K562 (cell line): ENCODE measurements around the gene GZMA. TPM values are rescaled to one million over a fixed set of nuclear protein-coding genes. Genes with fewer than 3 reads are reported as not detected.

Experiments used
- ATAC-seq: fragments of 200-7000 bp; cut with Tn5 transposase; 3 replicates; pipeline ENCODE4 v1.9.1; 2020; ENCODE audit warnings: moderate library complexity
- BruUV-seq: library from RNA; stranded (reverse); fragments of 400-500 nt; replicated peaks from 2 replicates; lab custom pipeline; 2021; lab: Mats Ljungman, UMichigan
- CTCF ChIA-PET: fragments of 300-600 bp; formaldehyde crosslinking; extraction: SDS; loops from one replicate; lab custom pipeline; 2021; ENCODE audit warnings: low intra/inter-chr PET ratio; lab: Yijun Ruan, JAX
- POLR2A ChIA-PET: fragments of 300-600, 350-650 bp; sonication (Branson Sonifier 250); formaldehyde crosslinking; extraction: SDS; loops from one replicate; lab custom pipeline; 2021; ENCODE audit warnings: antibody characterized with exemption, inconsistent platforms; lab: Yijun Ruan, JAX
- DNase-seq, 4 experiments: peaks; one replicate each; pipeline versions ENCODE4 v3.0.0 to v3.0.0-alpha.2; 2011 to 2018; ENCODE audit warnings: low spot score in 3 of 4, mixed read lengths in 3 of 4; ENCODE audit errors: extremely low read depth in 1 of 4
- FAIRE-seq: peaks from 2 replicates; lab custom pipeline; 2011; peaks lifted over from hg19 to GRCh38; lab: Jason Lieb, UNC
- H2AFZ ChIP-seq: 2 replicates; pipeline ENCODE4 v1.6.0; 2011; ENCODE audit warnings: low read depth, low read length, control low read depth, inconsistent platforms
- H3K27ac ChIP-seq: fragments of 200-600 bp; 3 replicates; pipeline ENCODE4 v1.8.0; 2011; ENCODE audit warnings: low read depth, mild to moderate bottlenecking, control low read depth, inconsistent platforms, low read length, moderate library complexity, mixed read lengths; ENCODE audit errors: extremely low read depth
- H3K27me3 ChIP-seq, 2 experiments: fragments of 300-600 bp in 1 of 2; 2 replicates in 1 of 2; 3 replicates in 1 of 2; pipeline versions ENCODE4 v1.6.0 to v1.8.0; 2011; ENCODE audit warnings: inconsistent platforms in 2 of 2, low read length in 2 of 2, mild to moderate bottlenecking in 1 of 2, mixed read lengths in 1 of 2, moderate library complexity in 1 of 2; ENCODE audit not compliant: control insufficient read depth in 2 of 2, insufficient read depth in 2 of 2
- H3K36me3 ChIP-seq: fragments of 300-600 bp; 3 replicates; pipeline ENCODE4 v1.8.0; 2011; ENCODE audit warnings: mild to moderate bottlenecking, low read length, inconsistent platforms; ENCODE audit not compliant: control insufficient read depth, insufficient read depth
- H3K4me1 ChIP-seq, 2 experiments: fragments of 200-600 bp in 1 of 2; replicated peaks in 1 of 2; 2 replicates in 1 of 2; 3 replicates in 1 of 2; pipeline versions ENCODE4 v1.5.1 to v1.8.0; 2011; ENCODE audit warnings: inconsistent platforms in 2 of 2, low read length in 2 of 2, mild to moderate bottlenecking in 1 of 2, mixed read lengths in 1 of 2, moderate library complexity in 1 of 2; ENCODE audit not compliant: control insufficient read depth in 2 of 2, insufficient read depth in 2 of 2
- H3K4me2 ChIP-seq: 2 replicates; pipeline ENCODE4 v1.6.1; 2011; ENCODE audit warnings: low read length, control low read depth, inconsistent platforms, mixed read lengths; ENCODE audit not compliant: insufficient read depth
- H3K4me3 ChIP-seq: fragments of 200-600 bp; sonication (generic), shearing (Covaris generic); 2 replicates; pipeline ENCODE4 v1.5.1; 2016; ENCODE audit warnings: control low read depth, inconsistent platforms
- H3K79me2 ChIP-seq: fragments of 200-600 bp; 3 replicates; pipeline ENCODE4 v1.8.0; 2011; ENCODE audit warnings: low read length, inconsistent platforms; ENCODE audit not compliant: control insufficient read depth, insufficient read depth
- H3K9ac ChIP-seq, 2 experiments: 2 replicates each; pipeline versions ENCODE4 v1.6.0 to v1.6.1; 2011; ENCODE audit warnings: low read depth in 2 of 2, low read length in 2 of 2, control low read depth in 1 of 2, inconsistent platforms in 1 of 2, mild to moderate bottlenecking in 1 of 2, mixed read lengths in 1 of 2; ENCODE audit not compliant: insufficient read depth in 1 of 2
- H3K9me1 ChIP-seq: one replicate; pipeline ENCODE4 v1.6.0; 2011; ENCODE audit warnings: inconsistent platforms, mild to moderate bottlenecking, low read length, moderate library complexity; ENCODE audit not compliant: control insufficient read depth, insufficient read depth
- H3K9me3 ChIP-seq: replicated peaks from 2 replicates; pipeline ENCODE4 v1.5.1; 2011; ENCODE audit warnings: low read depth, low read length, inconsistent platforms; ENCODE audit not compliant: control insufficient read depth, insufficient read depth
- H4K20me1 ChIP-seq: replicated peaks from 2 replicates; pipeline ENCODE4 v1.6.1; 2011; ENCODE audit warnings: low read length, inconsistent platforms, mixed read lengths; ENCODE audit not compliant: control insufficient read depth, insufficient read depth
- JUND ChIP-seq, 2 experiments: IDR thresholded peaks; 2 replicates in 1 of 2; 3 replicates in 1 of 2; pipeline ENCODE4 v1.6.1; 2011; ENCODE audit warnings: borderline replicate concordance in 2 of 2, low read depth in 2 of 2, low read length in 2 of 2, improper control_type of control experiment in 1 of 2, missing biosample characterization in 1 of 2, missing genetic modification characterization in 1 of 2, missing genetic modification reagents in 1 of 2
- THAP7 ChIP-seq: fragments of 250-450 bp; sonication (Bioruptor Pico); IDR thresholded peaks from 2 replicates; pipeline ENCODE4 v1.5.0; 2021
- TRIM24 ChIP-seq, 2 experiments: fragments of 450-650 bp; IDR thresholded peaks; 2 replicates each; pipeline ENCODE4 v1.6.1; 2016
- VEZF1 ChIP-seq: fragments of 200-800 bp; sonication (Bioruptor generic); IDR thresholded peaks from 2 replicates; pipeline ENCODE4 v1.6.1; 2017; ENCODE audit warnings: missing genetic modification characterization, missing compliant biosample characterization
- WGBS: fragments of 100-300 bp; shearing (Covaris generic); methylation state at CpG from one replicate; pipeline ENCODE4 v1.1.6; 2016; ENCODE audit warnings: low coverage, mixed read lengths; ENCODE audit not compliant: insufficient coverage; ENCODE audit errors: missing lambda C conversion rate; 5-methylcytosine and 5-hydroxymethylcytosine counted together
- in situ Hi-C: fragments of 300-500 bp; cut with MboI; formaldehyde crosslinking; loops from 4 replicates; pipeline ENCODE4 v1.15.0; 2018; ENCODE audit warnings: inconsistent platforms, mixed read lengths
- intact Hi-C: fragments of 100-400 bp; cut with micrococcal nuclease; formaldehyde crosslinking; loops from 2 replicates; pipeline ENCODE4 v1.14.2; 2022
- polyA plus RNA-seq, 8 experiments: library from polyadenylated mRNA; depleted of rRNA in 4 of 8; stranded (reverse) in 5 of 8; unstranded in 3 of 8; fragments of >200 nt; fragmentation: Nextera tagmentation in 2 of 8; fragmentation: Illumina TruSeq in 1 of 8; extraction: Ambion mirVana in 2 of 8; extraction: Trizol in 1 of 8; gene quantifications; 2 replicates each; pipeline versions ENCODE4 v1.2.1 to v1.2.3, GENCODE V29; 2011 to 2014; ENCODE audit warnings: inconsistent platforms in 1 of 8, missing spikeins in 1 of 8
- total RNA-seq, 7 experiments: library from RNA; depleted of rRNA in 6 of 7; stranded (reverse); fragments of >200 nt in 6 of 7; fragmentation: Illumina TruSeq in 2 of 7; extraction: Trizol in 2 of 7; gene quantifications; 2 replicates each; pipeline versions ENCODE4 v1.2.1 to v1.2.3, GENCODE V29; 2011 to 2021; ENCODE audit warnings: low replicate concordance in 1 of 7

GZMA gene
- total and polyA plus RNA-seq, 9 of the 15 experiments (the other 6 are each of a cell fraction or from before 2014, with no cell fraction given) = not detected

DNA sequence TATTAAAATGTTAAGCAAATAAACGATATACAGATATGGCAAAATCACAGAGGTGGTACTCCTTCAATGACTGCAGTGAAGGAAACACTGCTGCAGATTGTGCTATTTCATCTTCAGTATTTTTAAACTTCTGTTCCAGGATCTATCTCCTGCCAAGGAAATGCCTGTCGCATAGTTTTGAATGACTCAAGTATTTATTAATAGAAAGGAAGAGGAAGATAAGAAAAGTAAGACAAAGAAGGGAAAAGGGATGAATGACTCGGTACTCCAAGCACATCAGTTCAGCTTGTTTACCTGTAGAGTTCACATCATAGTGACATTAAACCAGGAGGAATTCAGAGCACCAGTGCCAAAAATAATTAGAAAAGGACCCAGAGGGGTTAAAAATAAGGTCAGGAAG, 52.4 kb downstream of the GZMA start:
- TF ChIP-seq TRIM24 (IDR thresholded peaks at IDR 0.05) (no peak), JUND (IDR thresholded peaks at IDR 0.05; ENCODE audit: borderline replicate concordance, low read depth, low read length) (no peak), JUND (tag; IDR thresholded peaks at IDR 0.05; ENCODE audit: borderline replicate concordance, low read depth, low read length) (no peak), THAP7 (CRISPR knock-in tag) (no peak), VEZF1 (no peak)
- TF ChIP-seq, all 486 proteins: peak for 0
- in situ Hi-C loops = loop anchor here (10.0 kb wide), 1 partner anchor 250 kb away; no protein-coding TSS in a partner anchor
- DNase-seq = no peak
- peaks cover 7 to 18% of the 10 kb centered on the region in 2 experiments; a peak in 4 of 5 replicates for H3K27me3 ChIP-seq
- intact Hi-C loops = no loop called here
- WGBS = 0% methylated on average over 3 of the region's 3 CpGs
- ChIA-PET POLR2A (no interaction called here), CTCF (no interaction called here)
- FAIRE-seq = no peak
- H3K4me3 ChIP-seq = no peak overlapping the region
- H3K4me2 ChIP-seq = no peak overlapping the region
- no peaks in the 10 kb centered on the region for H3K4me1 ChIP-seq
- no peak for ATAC-seq
- BruUV-seq = no TSS peak
- H4K20me1 ChIP-seq = no peaks in the 10 kb centered on the region
- no peaks in the 10 kb centered on the region for H3K79me2 ChIP-seq
- H3K9me3 ChIP-seq = no peaks in the 10 kb centered on the region
- H3K9ac ChIP-seq = no peak overlapping the region
- no peaks in the 10 kb centered on the region for H3K9me1 ChIP-seq
- H3K36me3 ChIP-seq = no peaks in the 10 kb centered on the region
- H2AFZ ChIP-seq = no peak overlapping the region
- H3K27ac ChIP-seq = no peak overlapping the region

Other genes with a start within 250 kb of the GZMA start
Only the 7 nearest of the 8 such genes appear.
- gene ESM1, start 117.1 kb upstream of the GZMA start, total RNA-seq (2014; rRNA removed) = not detected in 2 replicates
- not detected in 2 replicates for gene ESM1, start 117.1 kb upstream of the GZMA start, total RNA-seq (2014; rRNA removed; fragmentation: Illumina TruSeq; extraction: Trizol)
- gene ESM1, start 117.1 kb upstream of the GZMA start, total RNA-seq (2015; rRNA removed; fragmentation: Illumina TruSeq; extraction: Trizol) = not detected in 2 replicates
- not detected in 2 replicates for gene ESM1, start 117.1 kb upstream of the GZMA start, total RNA-seq (2021)
- gene ESM1, start 117.1 kb upstream of the GZMA start, polyA plus RNA-seq (2011; rRNA removed) = not detected in 2 replicates
- gene ESM1, start 117.1 kb upstream of the GZMA start, polyA plus RNA-seq (2014; fragmentation: Illumina TruSeq; extraction: Trizol) = not detected in 2 replicates
- not detected for gene ESM1, start 117.1 kb upstream of the GZMA start, polyA plus RNA-seq (2014; fragmentation: Nextera tagmentation; extraction: Ambion mirVana)
- not detected in 2 replicates for gene ESM1, start 117.1 kb upstream of the GZMA start, polyA plus RNA-seq (2014; rRNA removed)
- gene GZMK, start 78.4 kb upstream of the GZMA start, total RNA-seq (2014; rRNA removed) = not detected in 2 replicates
- gene GZMK, start 78.4 kb upstream of the GZMA start, total RNA-seq (2014; rRNA removed; fragmentation: Illumina TruSeq; extraction: Trizol) = not detected in 2 replicates
- gene GZMK, start 78.4 kb upstream of the GZMA start, total RNA-seq (2015; rRNA removed; fragmentation: Illumina TruSeq; extraction: Trizol) = not detected in 2 replicates
- not detected in 2 replicates for gene GZMK, start 78.4 kb upstream of the GZMA start, total RNA-seq (2021)
- gene GZMK, start 78.4 kb upstream of the GZMA start, polyA plus RNA-seq (2011; rRNA removed) = not detected in 2 replicates
- gene GZMK, start 78.4 kb upstream of the GZMA start, polyA plus RNA-seq (2014; fragmentation: Illumina TruSeq; extraction: Trizol) = not detected in 2 replicates
- gene GZMK, start 78.4 kb upstream of the GZMA start, polyA plus RNA-seq (2014; fragmentation: Nextera tagmentation; extraction: Ambion mirVana) = not detected
- gene GZMK, start 78.4 kb upstream of the GZMA start, polyA plus RNA-seq (2014; rRNA removed) = not detected in 2 replicates
- 0.61 and 1.7 TPM in 2 replicates for gene GPX8, start 57.5 kb downstream of the GZMA start, total RNA-seq (2014; rRNA removed)
- gene GPX8, start 57.5 kb downstream of the GZMA start, total RNA-seq (2014; rRNA removed; fragmentation: Illumina TruSeq; extraction: Trizol) = 1.0 and 1.6 TPM in 2 replicates
- 1.2 and 2.1 TPM in 2 replicates for gene GPX8, start 57.5 kb downstream of the GZMA start, total RNA-seq (2015; rRNA removed; fragmentation: Illumina TruSeq; extraction: Trizol)
- 0.62 and 0.69 TPM in 2 replicates for gene GPX8, start 57.5 kb downstream of the GZMA start, total RNA-seq (2021)
- 0.26 and 1.3 TPM in 2 replicates for gene GPX8, start 57.5 kb downstream of the GZMA start, polyA plus RNA-seq (2011; rRNA removed)
- 1.4 and 1.8 TPM in 2 replicates for gene GPX8, start 57.5 kb downstream of the GZMA start, polyA plus RNA-seq (2014; fragmentation: Illumina TruSeq; extraction: Trizol)
- gene GPX8, start 57.5 kb downstream of the GZMA start, polyA plus RNA-seq (2014; fragmentation: Nextera tagmentation; extraction: Ambion mirVana) = under 1 TPM; 0.90 to 0.92 TPM
- 0.70 and 0.73 TPM in 2 replicates for gene GPX8, start 57.5 kb downstream of the GZMA start, polyA plus RNA-seq (2014; rRNA removed)
- not detected in 2 replicates for gene CDC20B, start 70.5 kb downstream of the GZMA start, total RNA-seq (2014; rRNA removed)
- not detected in 2 replicates for gene CDC20B, start 70.5 kb downstream of the GZMA start, total RNA-seq (2014; rRNA removed; fragmentation: Illumina TruSeq; extraction: Trizol)
- not detected in 2 replicates for gene CDC20B, start 70.5 kb downstream of the GZMA start, total RNA-seq (2015; rRNA removed; fragmentation: Illumina TruSeq; extraction: Trizol)
- not detected in 2 replicates for gene CDC20B, start 70.5 kb downstream of the GZMA start, total RNA-seq (2021)
- not detected in 2 replicates for gene CDC20B, start 70.5 kb downstream of the GZMA start, polyA plus RNA-seq (2011; rRNA removed)
- gene CDC20B, start 70.5 kb downstream of the GZMA start, polyA plus RNA-seq (2014; fragmentation: Illumina TruSeq; extraction: Trizol) = not detected in 2 replicates
- under 1 TPM in 1 of 2 experiments, not detected in 1; 0.04 TPM for gene CDC20B, start 70.5 kb downstream of the GZMA start, polyA plus RNA-seq (2014; fragmentation: Nextera tagmentation; extraction: Ambion mirVana)
- gene CDC20B, start 70.5 kb downstream of the GZMA start, polyA plus RNA-seq (2014; rRNA removed) = not detected in 2 replicates
- 0.98 and 1.5 TPM in 2 replicates for gene MCIDAS, start 124.7 kb downstream of the GZMA start, total RNA-seq (2014; rRNA removed)
- 0.26 and 0.36 TPM in 2 replicates for gene MCIDAS, start 124.7 kb downstream of the GZMA start, total RNA-seq (2014; rRNA removed; fragmentation: Illumina TruSeq; extraction: Trizol)
- gene MCIDAS, start 124.7 kb downstream of the GZMA start, total RNA-seq (2015; rRNA removed; fragmentation: Illumina TruSeq; extraction: Trizol) = 0.53 and 0.69 TPM in 2 replicates
- 0.94 and 1.2 TPM in 2 replicates for gene MCIDAS, start 124.7 kb downstream of the GZMA start, total RNA-seq (2021)
- 0.41 and 0.86 TPM in 2 replicates for gene MCIDAS, start 124.7 kb downstream of the GZMA start, polyA plus RNA-seq (2011; rRNA removed)
- gene MCIDAS, start 124.7 kb downstream of the GZMA start, polyA plus RNA-seq (2014; fragmentation: Illumina TruSeq; extraction: Trizol) = 0.55 and 0.62 TPM in 2 replicates
- under 1 TPM; 0.07 to 0.17 TPM for gene MCIDAS, start 124.7 kb downstream of the GZMA start, polyA plus RNA-seq (2014; fragmentation: Nextera tagmentation; extraction: Ambion mirVana)
- gene MCIDAS, start 124.7 kb downstream of the GZMA start, polyA plus RNA-seq (2014; rRNA removed) = 1.0 and 2.1 TPM in 2 replicates
- gene CCNO, start 131.0 kb downstream of the GZMA start, total RNA-seq (2014; rRNA removed) = 1.6 and 1.8 TPM in 2 replicates
- 0.16 and 0.29 TPM in 2 replicates for gene CCNO, start 131.0 kb downstream of the GZMA start, total RNA-seq (2014; rRNA removed; fragmentation: Illumina TruSeq; extraction: Trizol)
- gene CCNO, start 131.0 kb downstream of the GZMA start, total RNA-seq (2015; rRNA removed; fragmentation: Illumina TruSeq; extraction: Trizol) = 0.43 and 0.45 TPM in 2 replicates
- 3.1 and 3.2 TPM in 2 replicates for gene CCNO, start 131.0 kb downstream of the GZMA start, total RNA-seq (2021)
- gene CCNO, start 131.0 kb downstream of the GZMA start, polyA plus RNA-seq (2011; rRNA removed) = 0.28 and 0.84 TPM in 2 replicates
- 0.25 and 0.64 TPM in 2 replicates for gene CCNO, start 131.0 kb downstream of the GZMA start, polyA plus RNA-seq (2014; fragmentation: Illumina TruSeq; extraction: Trizol)
- under 1 TPM; 0.08 to 0.13 TPM for gene CCNO, start 131.0 kb downstream of the GZMA start, polyA plus RNA-seq (2014; fragmentation: Nextera tagmentation; extraction: Ambion mirVana)
- gene CCNO, start 131.0 kb downstream of the GZMA start, polyA plus RNA-seq (2014; rRNA removed) = 1.9 TPM in 2 replicates
- 25.0 and 25.6 TPM in 2 replicates for gene DHX29, start 205.0 kb downstream of the GZMA start, total RNA-seq (2014; rRNA removed)
- 37.0 and 45.6 TPM in 2 replicates for gene DHX29, start 205.0 kb downstream of the GZMA start, total RNA-seq (2014; rRNA removed; fragmentation: Illumina TruSeq; extraction: Trizol)
- gene DHX29, start 205.0 kb downstream of the GZMA start, total RNA-seq (2015; rRNA removed; fragmentation: Illumina TruSeq; extraction: Trizol) = 36.7 and 42.1 TPM in 2 replicates
- 25.2 and 26.9 TPM in 2 replicates for gene DHX29, start 205.0 kb downstream of the GZMA start, total RNA-seq (2021)
- 6.3 and 8.5 TPM in 2 replicates for gene DHX29, start 205.0 kb downstream of the GZMA start, polyA plus RNA-seq (2011; rRNA removed)
- gene DHX29, start 205.0 kb downstream of the GZMA start, polyA plus RNA-seq (2014; fragmentation: Illumina TruSeq; extraction: Trizol) = 28.4 and 31.0 TPM in 2 replicates
- 10 to 100 TPM in 1 of 2 experiments, 1 to 10 TPM in 1; 7.5 to 12.6 TPM for gene DHX29, start 205.0 kb downstream of the GZMA start, polyA plus RNA-seq (2014; fragmentation: Nextera tagmentation; extraction: Ambion mirVana)
- gene DHX29, start 205.0 kb downstream of the GZMA start, polyA plus RNA-seq (2014; rRNA removed) = 14.0 and 20.6 TPM in 2 replicates